KMS-11 (cell line): ENCODE measurements around the gene ERI3.

Experiments used
- H2AFZ ChIP-seq: fragments of 200-600 bp; sonication (generic); 2 replicates; pipeline ENCODE4 v1.6.1; 2016; ENCODE audit warnings: antibody characterized with exemption, mixed run types, low read depth
- H3K27ac ChIP-seq: fragments of 200-600 bp; sonication (generic); 2 replicates; pipeline ENCODE4 v1.6.1; 2016; ENCODE audit warnings: mild to moderate bottlenecking, mixed run types
- H3K27me3 ChIP-seq: fragments of 200-600 bp; sonication (generic); 2 replicates; pipeline ENCODE4 v1.6.1; 2017; ENCODE audit warnings: mild to moderate bottlenecking, low read depth, mixed run types, moderate library complexity; ENCODE audit not compliant: insufficient read depth
- H3K36me3 ChIP-seq: fragments of 200-600 bp; sonication (generic); 2 replicates; pipeline ENCODE4 v1.6.1; 2017; ENCODE audit warnings: mild to moderate bottlenecking, mixed run types; ENCODE audit not compliant: insufficient read depth
- H3K4me1 ChIP-seq: fragments of 200-600 bp; sonication (generic); 2 replicates; pipeline ENCODE4 v1.6.1; 2016; ENCODE audit warnings: mild to moderate bottlenecking, low read depth, mixed run types; ENCODE audit not compliant: poor library complexity, severe bottlenecking
- H3K4me2 ChIP-seq: fragments of 200-600 bp; sonication (generic); 2 replicates; pipeline ENCODE4 v1.7.0; 2016; ENCODE audit warnings: mild to moderate bottlenecking, mixed run types
- H3K4me3 ChIP-seq: fragments of 200-600 bp; sonication (generic); IDR thresholded peaks from 2 replicates; pipeline ENCODE4 v1.6.1; 2017; ENCODE audit warnings: low read depth, low read length, mixed read lengths; ENCODE audit not compliant: insufficient read depth
- H3K79me2 ChIP-seq: fragments of 200-600 bp; sonication (generic); 2 replicates; pipeline ENCODE4 v1.6.1; 2016; ENCODE audit warnings: low read depth, mixed run types; ENCODE audit not compliant: insufficient read depth
- H3K9ac ChIP-seq: fragments of 200-600 bp; sonication (generic); 2 replicates; pipeline ENCODE4 v1.6.1; 2016; ENCODE audit warnings: mild to moderate bottlenecking, mixed run types
- H4K20me1 ChIP-seq: fragments of 200-600 bp; sonication (generic); 2 replicates; pipeline ENCODE4 v1.6.1; 2016; ENCODE audit warnings: mild to moderate bottlenecking, mixed run types; ENCODE audit not compliant: insufficient read depth
- CTCF ChIP-seq: fragments of 200-600 bp; sonication (generic); conservative IDR thresholded peaks from 2 replicates; pipeline ENCODE4 v1.6.1; 2017; ENCODE audit warnings: low read depth, mild to moderate bottlenecking, antibody characterized with exemption, low read length, moderate library complexity, mixed read lengths

The ERI3 gene

GRCh38 chr1:44361478-44361877 lies 6.4 kb upstream of the ERI3 start:
- H3K36me3 ChIP-seq: no peaks in the 10 kb centered on the region
- no peaks in the 10 kb centered on the region for H3K79me2 ChIP-seq
- no peaks in the 10 kb centered on the region for H3K4me1 ChIP-seq
- H3K27me3 ChIP-seq: no peaks in the 10 kb centered on the region
- H3K4me2 ChIP-seq: no peak overlapping the region
- H3K4me3 ChIP-seq: no peak overlapping the region
- no peak overlapping the region for H3K9ac ChIP-seq
- no peak for TF ChIP-seq CTCF
- H2AFZ ChIP-seq: no peak overlapping the region
- no peaks in the 10 kb centered on the region for H4K20me1 ChIP-seq
- H3K27ac ChIP-seq: no peak overlapping the region

GRCh38 chr1:44359234-44359935 lies 4.3 kb upstream of the ERI3 start:
- no peak overlapping the region for H3K4me2 ChIP-seq
- peaks cover 5% of the 10 kb centered on the region for H3K4me1 ChIP-seq

GRCh38 chr1:44357710-44358109 lies 2.7 kb upstream of the ERI3 start:
- H3K9ac ChIP-seq: no peak overlapping the region
- TF ChIP-seq CTCF: no peak
- no peak overlapping the region for H3K4me2 ChIP-seq
- H3K4me1 ChIP-seq: peaks cover 16% of the 10 kb centered on the region
- no peaks in the 10 kb centered on the region for H3K27me3 ChIP-seq
- H4K20me1 ChIP-seq: no peaks in the 10 kb centered on the region
- H2AFZ ChIP-seq: no peak overlapping the region
- no peaks in the 10 kb centered on the region for H3K36me3 ChIP-seq
- no peak overlapping the region for H3K27ac ChIP-seq
- no peak overlapping the region for H3K4me3 ChIP-seq
- peaks cover 15% of the 10 kb centered on the region; the same call in 1 of the 2 replicates for H3K79me2 ChIP-seq

More at GRCh38 chr1:44359234-44359935, 4.3 kb upstream of the ERI3 start:
- H3K9ac ChIP-seq: no peak overlapping the region
- H4K20me1 ChIP-seq: no peaks in the 10 kb centered on the region
- H3K36me3 ChIP-seq: no peaks in the 10 kb centered on the region
- no peak for TF ChIP-seq CTCF
- no peak overlapping the region for H2AFZ ChIP-seq
- peaks cover 4% of the 10 kb centered on the region; the same call in 1 of the 2 replicates for H3K79me2 ChIP-seq
- no peaks in the 10 kb centered on the region for H3K27me3 ChIP-seq
- no peak overlapping the region for H3K4me3 ChIP-seq
- no peak overlapping the region for H3K27ac ChIP-seq

- no peak overlapping the region for H3K4me3 ChIP-seq
- no peaks in the 10 kb centered on the region for H3K36me3 ChIP-seq
- H3K27ac ChIP-seq: no peak overlapping the region
- peak overlapping the region; percentile 88 for H3K4me2 ChIP-seq
- no peak overlapping the region for H3K9ac ChIP-seq
- no peaks in the 10 kb centered on the region for H3K27me3 ChIP-seq
- peak overlapping the region; percentile 100 for H2AFZ ChIP-seq
- no peak for TF ChIP-seq CTCF
- no peaks in the 10 kb centered on the region for H4K20me1 ChIP-seq
- peaks cover 16% of the 10 kb centered on the region for H3K4me1 ChIP-seq
- peaks cover 24% of the 10 kb centered on the region; the same call in 1 of the 2 replicates for H3K79me2 ChIP-seq
Observed at GRCh38 chr1:44355582-44356305, 687 bp upstream of the ERI3 start.
